T-helper 2 cell treated with Interferon-gamma antibody and Interleukin-4, amounts not matched to agents 100 ng/mL and 5 ng/mL, for 36 hours (primary cell): ENCODE measurements around the gene MYO9B. TPM values are rescaled to one million over a fixed set of nuclear protein-coding genes. Genes with fewer than 3 reads are reported as not detected.
"Not testable (repeated sequence)": the region's sequence is repeated elsewhere in the genome, so short reads cannot be mapped to it uniquely, and the experiment has no call there.

Source experiments
- intact Hi-C: fragments of 100-400 bp; cut with micrococcal nuclease; formaldehyde crosslinking; loops from one replicate; pipeline ENCODE4 v1.15.1; 2023
- total RNA-seq: library from RNA; stranded (reverse); gene quantifications from 2 replicates; pipeline ENCODE4 v1.2.3, GENCODE V29; 2022

MYO9B gene
- total RNA-seq, 1 donor from 2014 or later, result 171 TPM

- intact Hi-C loops, result no loop called here
These were observed 15.0 kb downstream of the MYO9B start for GRCh38 chr19:17090583-17090982.

GRCh38 chr19:17091758-17092333 is 16.3 kb downstream of the MYO9B start:
- intact Hi-C loops, result no loop called here

DNA sequence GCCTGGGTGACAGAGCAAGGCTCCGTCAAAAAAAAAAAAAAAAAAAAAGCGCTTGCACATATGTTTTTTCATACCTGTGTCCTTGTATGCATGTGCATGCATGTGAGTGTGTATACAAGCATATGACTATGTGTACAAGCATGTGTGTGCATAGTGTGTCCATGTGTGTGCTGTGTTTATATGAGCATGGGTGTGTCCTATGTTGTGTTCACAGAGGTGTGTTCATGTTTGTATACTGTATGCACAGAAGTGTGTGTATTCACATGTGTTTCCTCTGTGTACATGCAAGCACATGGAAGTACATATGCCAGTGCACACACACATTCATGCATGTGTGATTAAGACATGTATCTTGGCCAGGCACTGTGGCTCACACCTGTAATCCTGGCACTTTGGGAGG is 17.1 kb downstream of the MYO9B start:
- intact Hi-C loops, result no loop called here

DNA sequence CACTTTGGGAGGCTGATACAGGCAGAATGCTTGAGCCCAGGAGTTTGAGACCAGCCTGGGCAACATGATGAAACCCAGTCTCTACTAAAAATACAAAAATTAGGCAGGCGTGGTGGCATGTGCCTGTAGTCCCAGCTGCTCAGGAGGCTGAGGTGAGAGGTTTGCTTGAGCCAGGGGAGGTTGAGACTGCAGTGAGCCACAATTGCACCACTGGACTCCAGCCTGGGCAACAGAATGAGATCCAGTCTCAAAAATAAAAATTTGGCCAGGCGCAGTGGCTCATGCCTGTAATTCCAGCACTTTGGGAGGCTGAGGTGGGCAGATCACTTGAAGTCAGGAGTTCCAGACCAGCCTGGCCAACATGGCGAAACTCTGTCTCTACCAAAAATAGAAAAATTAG is 19.1 kb downstream of the MYO9B start:
- intact Hi-C loops, result not testable (repeated sequence)

DNA sequence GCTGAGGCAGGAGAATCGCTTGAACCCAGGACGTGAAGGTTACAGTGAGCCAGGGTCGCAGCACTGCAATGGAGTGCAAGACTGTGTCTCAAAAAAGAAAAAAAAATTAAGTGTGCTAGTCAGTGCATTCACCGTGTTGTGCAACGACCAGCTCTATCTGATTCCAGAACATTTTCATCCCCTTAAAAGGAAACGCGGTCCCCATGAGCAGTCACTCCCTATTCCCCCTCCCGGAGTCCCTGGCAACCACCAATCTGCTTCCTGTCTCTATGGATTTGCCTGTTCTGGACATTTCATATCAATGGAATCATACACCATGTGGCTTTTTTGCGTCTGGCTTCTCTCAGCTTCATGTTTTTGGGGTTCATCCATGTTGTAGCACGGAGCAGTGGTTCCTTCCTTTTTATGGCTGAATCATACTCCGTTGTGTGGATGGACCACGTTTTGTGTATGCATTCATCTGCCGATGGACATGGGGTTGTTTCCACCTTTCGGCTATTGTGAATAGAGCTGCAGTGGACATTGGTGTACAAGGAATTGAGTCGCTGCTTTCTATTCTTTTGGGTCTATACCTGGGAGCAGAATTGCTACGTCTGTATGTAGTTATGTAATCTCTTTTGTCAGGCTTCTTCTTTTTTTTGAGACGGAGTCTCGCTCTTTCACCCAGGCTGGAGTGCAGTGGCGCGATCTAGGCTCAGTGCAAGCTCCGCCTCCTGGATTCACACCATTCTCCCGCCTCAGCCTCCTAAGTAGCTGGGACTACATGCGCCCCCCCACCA is 19.8 kb downstream of the MYO9B start:
- intact Hi-C loops, result no loop called here

- intact Hi-C loops, result no loop called here
These were observed 22.1 kb downstream of the MYO9B start for GRCh38 chr19:17097593-17098126.

DNA sequence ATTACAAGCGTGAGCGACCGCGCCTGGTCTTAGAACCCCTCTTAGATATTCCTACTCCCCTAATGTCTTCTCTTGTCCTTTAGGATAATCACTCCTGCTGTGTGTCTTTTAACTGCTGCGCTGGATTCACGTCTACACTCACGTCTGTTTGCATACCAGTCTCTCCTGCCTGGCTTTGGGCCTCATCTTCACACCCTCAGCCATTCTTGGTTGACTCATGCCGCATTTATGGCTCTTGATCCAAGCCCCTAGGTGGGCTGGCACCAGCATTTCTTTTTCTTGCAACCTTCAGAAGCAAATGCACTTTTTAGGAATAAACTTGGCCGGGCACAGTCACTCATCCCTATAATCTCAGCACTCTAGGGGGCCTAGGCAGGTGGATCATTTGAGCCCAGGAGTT is 22.7 kb downstream of the MYO9B start:
- intact Hi-C loops, result no loop called here

DNA sequence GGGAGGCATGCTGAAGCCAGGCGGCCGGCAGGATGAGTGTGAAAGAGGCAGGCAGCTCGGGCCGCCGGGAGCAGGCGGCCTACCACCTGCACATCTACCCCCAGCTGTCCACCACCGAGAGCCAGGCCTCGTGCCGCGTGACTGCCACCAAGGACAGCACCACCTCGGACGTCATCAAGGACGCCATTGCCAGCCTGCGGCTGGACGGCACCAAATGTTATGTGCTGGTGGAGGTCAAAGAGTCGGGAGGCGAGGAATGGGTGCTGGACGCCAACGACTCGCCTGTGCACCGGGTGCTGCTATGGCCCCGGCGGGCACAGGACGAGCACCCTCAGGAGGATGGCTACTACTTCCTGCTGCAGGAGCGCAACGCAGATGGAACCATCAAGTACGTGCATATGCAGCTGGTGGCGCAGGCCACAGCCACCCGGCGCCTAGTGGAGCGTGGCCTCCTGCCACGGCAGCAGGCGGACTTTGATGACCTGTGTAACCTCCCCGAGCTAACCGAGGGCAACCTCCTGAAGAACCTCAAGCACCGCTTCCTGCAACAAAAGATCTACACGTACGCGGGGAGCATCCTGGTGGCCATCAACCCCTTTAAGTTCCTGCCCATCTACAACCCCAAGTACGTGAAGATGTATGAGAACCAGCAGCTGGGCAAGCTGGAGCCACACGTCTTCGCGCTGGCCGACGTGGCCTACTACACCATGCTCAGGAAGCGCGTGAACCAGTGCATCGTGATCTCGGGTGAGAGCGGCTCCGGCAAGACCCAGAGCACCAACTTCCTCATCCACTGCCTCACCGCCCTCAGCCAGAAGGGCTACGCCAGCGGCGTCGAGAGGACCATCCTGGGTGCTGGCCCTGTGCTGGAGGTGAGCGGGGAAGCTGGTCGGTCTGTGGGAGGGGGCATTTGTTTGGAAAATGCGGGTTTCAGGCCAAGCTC is 26.4 kb downstream of the MYO9B start:
- intact Hi-C loops, result no loop called here

DNA sequence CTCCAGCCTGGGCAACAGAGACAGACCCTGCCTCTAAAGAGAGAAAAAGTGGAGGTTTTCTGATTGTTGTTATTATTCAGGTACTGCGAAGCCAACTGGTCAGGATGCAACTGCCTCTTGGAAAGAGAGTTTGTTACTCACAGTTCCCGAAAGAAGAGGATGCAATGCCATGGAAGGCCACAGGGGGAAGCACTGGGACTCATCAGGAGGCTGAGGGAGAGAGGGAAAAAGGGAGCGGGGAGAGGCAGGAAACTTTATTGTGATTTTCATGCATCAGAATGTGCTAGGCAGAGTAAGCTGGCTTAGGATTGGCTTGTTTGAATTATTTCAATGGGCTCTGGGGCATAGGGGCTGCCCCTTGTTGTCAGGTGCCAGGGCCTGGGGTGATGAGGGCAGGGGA is 27.6 kb downstream of the MYO9B start:
- intact Hi-C loops, result no loop called here

DNA sequence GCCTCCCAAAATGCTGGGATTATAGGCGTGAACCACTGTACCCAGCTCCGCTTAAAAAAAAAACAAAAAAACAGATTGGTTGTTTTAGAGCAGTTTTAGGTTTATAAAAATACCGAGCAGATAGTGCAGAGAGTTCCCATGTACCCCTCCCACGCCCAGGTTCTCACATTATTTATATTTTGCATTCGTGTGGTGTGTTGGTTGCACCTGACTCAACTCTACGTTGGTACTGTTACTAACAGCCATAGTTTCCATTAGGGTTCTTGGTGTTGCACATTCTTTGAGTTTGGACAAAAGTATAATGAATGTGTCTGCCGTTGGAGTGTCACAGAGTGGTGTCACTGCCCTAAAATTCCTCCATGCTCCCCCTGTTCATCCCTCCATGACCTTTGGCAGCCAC is 29.1 kb downstream of the MYO9B start:
- intact Hi-C loops, result no loop called here

DNA sequence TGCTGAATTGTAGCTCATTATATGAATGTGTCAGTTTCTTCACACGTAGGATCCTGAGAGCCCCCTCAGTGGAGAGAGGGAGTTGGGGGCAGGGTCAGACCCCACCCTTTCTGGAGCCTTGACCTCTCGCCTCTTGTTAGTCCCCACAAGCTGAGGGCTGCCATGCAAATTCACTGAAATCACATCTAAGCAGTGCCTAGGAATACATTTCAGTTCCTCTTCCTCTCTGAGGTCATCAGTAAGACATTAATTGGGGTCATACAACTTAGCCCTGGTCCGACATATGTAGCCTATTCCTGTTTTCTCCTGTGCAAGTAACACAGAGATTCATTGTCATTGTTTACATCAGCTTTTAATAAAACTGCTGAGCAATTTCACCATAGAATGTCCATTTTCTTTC is 30.0 kb downstream of the MYO9B start:
- intact Hi-C loops, result no loop called here

- intact Hi-C loops, result not testable (repeated sequence)
These were observed 31.4 kb downstream of the MYO9B start for GRCh38 chr19:17106964-17107363.

DNA sequence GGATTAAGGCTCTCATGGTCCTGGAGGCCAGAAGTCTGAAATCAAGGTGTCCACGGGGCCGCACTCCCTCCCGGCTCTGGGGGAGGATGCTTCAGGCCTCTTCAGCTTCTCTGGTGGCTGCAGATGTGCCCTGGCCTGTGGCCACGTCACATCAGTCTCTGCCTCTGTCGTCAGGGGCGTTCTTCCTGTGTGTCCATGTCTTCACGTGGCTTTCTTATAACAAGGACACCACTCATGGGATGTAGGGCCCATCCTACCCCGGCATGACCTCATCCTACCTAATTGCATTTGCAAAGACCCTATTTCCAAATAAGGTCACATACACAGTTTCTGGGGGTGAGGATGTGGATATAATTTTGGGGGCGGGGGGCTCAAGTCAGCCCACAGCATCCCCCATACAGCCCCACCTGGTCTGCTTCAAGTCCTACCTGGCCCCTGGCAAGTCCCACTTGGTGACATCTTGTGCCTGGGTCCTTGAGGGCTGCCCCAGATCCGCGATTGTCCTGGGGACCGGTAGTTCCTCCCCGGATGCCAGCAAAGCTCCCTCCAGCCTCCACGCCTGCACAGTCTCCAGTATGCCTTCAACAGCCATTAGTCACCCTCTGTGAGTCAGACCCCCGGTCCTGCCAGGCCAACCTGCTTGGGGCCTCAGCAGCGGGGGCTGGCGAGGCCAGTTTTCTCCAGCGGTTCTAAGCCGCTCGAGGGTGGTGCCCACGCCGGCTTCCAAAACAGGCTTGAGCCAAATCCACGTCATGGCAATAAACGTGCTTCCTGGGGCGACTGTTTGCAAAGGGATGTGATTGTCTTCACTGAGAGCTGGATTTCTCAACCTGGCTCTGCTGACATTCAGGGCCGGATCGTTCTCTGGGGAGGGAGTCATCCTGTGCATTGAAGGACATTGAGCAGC is 32.2 kb downstream of the MYO9B start:
- intact Hi-C loops, result no loop called here

- intact Hi-C loops, result no loop called here
These were observed 32.8 kb downstream of the MYO9B start for GRCh38 chr19:17108453-17108784.

GRCh38 chr19:17109300-17109699 is 33.7 kb downstream of the MYO9B start:
- intact Hi-C loops, result no loop called here

DNA sequence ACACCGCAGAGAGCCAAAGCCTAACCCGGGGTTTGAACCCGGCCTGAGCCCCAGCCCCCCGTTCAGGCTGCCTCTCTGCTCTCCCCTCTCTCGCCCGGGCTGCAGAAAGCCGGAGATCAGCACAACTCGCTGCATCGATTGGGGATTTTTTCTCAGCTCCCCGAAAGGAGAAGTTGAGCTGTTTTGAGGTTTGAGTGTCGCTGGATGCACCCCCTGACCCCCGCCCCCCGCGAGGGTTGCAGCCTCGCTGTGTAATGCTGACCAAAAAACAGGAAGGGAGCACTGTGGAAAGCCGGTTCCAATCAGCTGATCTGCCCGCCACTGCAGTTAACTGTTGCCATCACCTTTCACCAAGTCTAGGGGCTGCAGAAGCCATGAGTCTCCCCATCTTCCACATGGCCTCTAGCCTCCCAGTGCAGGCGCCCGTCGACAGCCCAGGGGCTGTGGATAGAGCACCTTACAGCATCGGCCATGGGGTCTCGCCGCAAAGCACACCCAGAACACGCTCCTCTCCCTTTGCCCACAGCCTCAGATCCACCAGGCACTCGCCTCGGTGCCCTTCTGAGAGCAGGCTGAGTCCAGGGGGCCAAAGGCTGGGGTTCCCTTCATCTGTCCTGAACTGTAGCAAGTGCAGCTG is 34.5 kb downstream of the MYO9B start:
- intact Hi-C loops, result no loop called here

DNA sequence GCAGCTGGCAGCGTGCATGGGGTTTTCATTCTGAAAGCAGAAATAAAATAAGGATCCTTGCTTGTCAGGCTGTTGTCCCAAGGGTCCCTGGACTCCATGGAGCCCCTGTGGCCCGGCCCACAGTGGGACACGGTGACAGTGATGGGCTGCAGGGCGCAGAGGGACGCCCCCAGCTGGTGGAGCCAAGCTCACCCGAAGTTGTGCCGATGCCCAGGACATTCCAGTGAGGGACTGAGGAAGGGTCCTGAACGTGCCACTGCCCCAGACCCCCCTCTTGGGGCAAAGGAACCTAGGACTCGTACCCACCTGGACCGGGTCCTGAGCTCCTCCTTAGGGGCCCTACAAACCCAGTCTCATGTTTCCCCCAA is 35.0 kb downstream of the MYO9B start:
- intact Hi-C loops, result no loop called here

DNA sequence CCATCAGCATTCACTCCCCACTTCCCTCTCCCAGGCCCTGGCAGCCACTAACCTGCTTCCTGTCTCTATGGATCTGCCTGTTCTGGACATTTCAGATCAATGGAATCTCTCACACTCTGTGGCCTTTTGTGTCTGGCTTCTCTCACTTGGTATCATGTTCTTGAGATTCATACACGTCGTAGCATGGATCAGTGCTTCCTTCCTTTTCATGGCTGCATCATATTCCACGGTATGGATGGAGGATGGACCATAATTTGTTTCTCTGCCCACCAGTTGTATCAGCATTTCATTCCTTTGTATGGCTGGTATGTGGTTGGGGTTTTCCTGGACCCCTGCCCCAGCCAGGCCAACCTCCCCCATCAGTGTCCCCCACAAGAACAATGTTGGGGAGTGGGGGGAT is 36.2 kb downstream of the MYO9B start:
- intact Hi-C loops, result no loop called here

GRCh38 chr19:17112271-17112670 is 36.7 kb downstream of the MYO9B start:
- intact Hi-C loops, result no loop called here

DNA sequence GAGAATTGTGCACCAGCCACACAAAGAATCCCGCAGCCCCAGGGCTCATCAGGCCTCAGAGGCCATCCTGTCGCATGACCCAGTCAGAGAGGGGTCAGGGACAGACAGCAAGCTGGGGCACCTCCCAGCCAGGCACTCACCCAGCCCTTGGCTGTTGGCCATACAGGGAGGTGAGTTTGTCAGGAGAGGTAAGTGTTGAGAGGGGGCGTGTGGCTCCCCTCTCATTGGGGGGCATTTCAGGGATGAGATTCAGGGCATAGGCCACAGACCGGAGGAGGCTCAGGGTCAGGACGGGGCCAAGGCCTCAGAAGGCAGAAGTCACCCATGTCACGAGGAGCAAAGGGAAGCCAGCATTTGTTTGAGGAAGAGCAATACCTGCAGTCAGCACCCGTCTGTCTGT is 37.1 kb downstream of the MYO9B start:
- intact Hi-C loops, result no loop called here
